Trophoblast cell (in vitro differentiated cells and primary cell): ENCODE measurements around the gene KBTBD7.
A peak's percentile ranks its signal among the peaks of the same experiment; 100 is the strongest.

ENCODE experiments used
- DNase-seq, 2 donors: peaks; one replicate each; pipeline ENCODE4 v3.0.0-alpha.2; 2016
- H2AFZ ChIP-seq: 2 replicates; pipeline ENCODE4 v1.6.1; 2013; ENCODE audit warnings: low read length, moderate library complexity, mild to moderate bottlenecking; ENCODE audit not compliant: insufficient read depth, poor library complexity
- H2AK5ac ChIP-seq: 2 replicates; pipeline ENCODE4 v1.6.1; 2013; ENCODE audit warnings: mild to moderate bottlenecking, low read length
- H2BK120ac ChIP-seq: 2 replicates; pipeline ENCODE4 v1.6.1; 2013; ENCODE audit warnings: low read length, mild to moderate bottlenecking, moderate library complexity; ENCODE audit not compliant: insufficient read depth, poor library complexity
- H2BK12ac ChIP-seq: 2 replicates; pipeline ENCODE4 v1.6.1; 2013; ENCODE audit warnings: mild to moderate bottlenecking, low read length, moderate library complexity
- H2BK5ac ChIP-seq: 2 replicates; pipeline ENCODE4 v1.6.1; 2013; ENCODE audit warnings: low read length, low read depth, moderate library complexity, mild to moderate bottlenecking; ENCODE audit not compliant: poor library complexity
- H3K14ac ChIP-seq: 2 replicates; pipeline ENCODE4 v1.6.1; 2013; ENCODE audit warnings: mild to moderate bottlenecking, low read length
- H3K18ac ChIP-seq: 2 replicates; pipeline ENCODE4 v1.6.1; 2013; ENCODE audit warnings: mild to moderate bottlenecking, low read length
- H3K23ac ChIP-seq: 2 replicates; pipeline ENCODE4 v1.6.1; 2013; ENCODE audit warnings: low read length
- H3K27ac ChIP-seq: 2 replicates; pipeline ENCODE4 v1.5.1; 2013; ENCODE audit warnings: low read depth, mild to moderate bottlenecking, inconsistent platforms, low read length, moderate library complexity
- H3K27me3 ChIP-seq: 2 replicates; pipeline ENCODE4 v1.6.1; 2013; ENCODE audit warnings: inconsistent platforms, mild to moderate bottlenecking, low read length, moderate library complexity; ENCODE audit not compliant: insufficient read depth
- H3K36me3 ChIP-seq, 2 experiments: 1 replicate in 1 of 2; 2 replicates in 1 of 2; pipeline ENCODE4 v1.6.1; 2013; ENCODE audit warnings: low read length in 2 of 2, mild to moderate bottlenecking in 2 of 2, moderate library complexity in 1 of 2; ENCODE audit not compliant: insufficient read depth in 2 of 2, control insufficient read depth in 1 of 2
- H3K4ac ChIP-seq: 2 replicates; pipeline ENCODE4 v1.6.1; 2013; ENCODE audit warnings: low read depth, mild to moderate bottlenecking, low read length, moderate library complexity
- H3K4me1 ChIP-seq, 2 experiments: 1 replicate in 1 of 2; 2 replicates in 1 of 2; pipeline ENCODE4 v1.6.1; 2013; ENCODE audit warnings: low read length in 2 of 2, mild to moderate bottlenecking in 2 of 2, moderate library complexity in 1 of 2; ENCODE audit not compliant: insufficient read depth in 2 of 2, control insufficient read depth in 1 of 2
- H3K4me2 ChIP-seq: 2 replicates; pipeline ENCODE4 v1.6.1; 2013; ENCODE audit warnings: inconsistent platforms, mild to moderate bottlenecking, low read length, moderate library complexity
- H3K4me3 ChIP-seq: 2 replicates; pipeline ENCODE4 v1.5.1; 2013; ENCODE audit warnings: mild to moderate bottlenecking, low read depth, low read length, inconsistent platforms
- H3K79me1 ChIP-seq: one replicate; pipeline ENCODE4 v1.6.1; 2013; ENCODE audit warnings: low read length
- H3K79me2 ChIP-seq: 2 replicates; pipeline ENCODE4 v1.6.1; 2013; ENCODE audit warnings: low read length, mild to moderate bottlenecking; ENCODE audit not compliant: control insufficient read depth, insufficient read depth, poor library complexity
- H3K9ac ChIP-seq: 2 replicates; pipeline ENCODE4 v1.6.1; 2013; ENCODE audit warnings: mild to moderate bottlenecking, low read length
- H3K9me3 ChIP-seq: 2 replicates; pipeline ENCODE4 v1.6.1; 2013; ENCODE audit warnings: low read depth, mild to moderate bottlenecking, control low read depth, inconsistent platforms, low read length; ENCODE audit not compliant: insufficient read depth
- H4K12ac ChIP-seq: 2 replicates; pipeline ENCODE4 v1.6.1; 2013; ENCODE audit warnings: low read depth, mild to moderate bottlenecking, low read length, moderate library complexity
- H4K8ac ChIP-seq: 2 replicates; pipeline ENCODE4 v1.6.1; 2013; ENCODE audit warnings: low read depth, mild to moderate bottlenecking, low read length, moderate library complexity
- H4K91ac ChIP-seq: one replicate; pipeline ENCODE4 v1.6.1; 2013; ENCODE audit warnings: low read depth, mild to moderate bottlenecking, low read length, moderate library complexity
- WGBS: extraction: QIAGEN DNeasy Blood & Tissue Kit; methylation state at CpG from one replicate; pipeline ENCODE4 v1.1.7; 2013; ENCODE audit warnings: missing lambda C conversion rate; ENCODE audit not compliant: insufficient read length, insufficient coverage; ENCODE audit errors: extremely low coverage; 5-methylcytosine and 5-hydroxymethylcytosine counted together

KBTBD7 gene

GRCh38 chr13:41145136-41145908 lies 49.0 kb downstream of the KBTBD7 start:
- no peaks in the 10 kb centered on the region for H3K79me1 ChIP-seq
- H3K79me2 ChIP-seq, result no peaks in the 10 kb centered on the region
- no peak overlapping the region for H4K8ac ChIP-seq
- no peak overlapping the region for H2BK12ac ChIP-seq
- peak overlapping the region; percentile 14 for H3K4me3 ChIP-seq
- H4K91ac ChIP-seq, result peak overlapping the region; percentile 14
- H3K18ac ChIP-seq, result no peak overlapping the region
- no peak overlapping the region for H4K12ac ChIP-seq
- H3K27me3 ChIP-seq, result no peaks in the 10 kb centered on the region
- H3K4me1 ChIP-seq, result no peaks in the 10 kb centered on the region
- H2AK5ac ChIP-seq, result no peak overlapping the region
- no CpG with 5 or more reads among the region's 4 CpGs for WGBS
- H3K4ac ChIP-seq, result no peak overlapping the region
- no peak overlapping the region for H3K14ac ChIP-seq
- no peak overlapping the region for H3K27ac ChIP-seq
- no peaks in the 10 kb centered on the region for H3K36me3 ChIP-seq
- H3K9me3 ChIP-seq, result peaks cover 12% of the 10 kb centered on the region
- no peak overlapping the region for H2AFZ ChIP-seq
- H3K9ac ChIP-seq, result no peak overlapping the region
- no peak overlapping the region for H2BK120ac ChIP-seq
- no peak overlapping the region for H3K23ac ChIP-seq
- H3K4me2 ChIP-seq, result no peak overlapping the region
- H2BK5ac ChIP-seq, result no peak overlapping the region
- peak; percentile 36 to 94 for DNase-seq

DNA sequence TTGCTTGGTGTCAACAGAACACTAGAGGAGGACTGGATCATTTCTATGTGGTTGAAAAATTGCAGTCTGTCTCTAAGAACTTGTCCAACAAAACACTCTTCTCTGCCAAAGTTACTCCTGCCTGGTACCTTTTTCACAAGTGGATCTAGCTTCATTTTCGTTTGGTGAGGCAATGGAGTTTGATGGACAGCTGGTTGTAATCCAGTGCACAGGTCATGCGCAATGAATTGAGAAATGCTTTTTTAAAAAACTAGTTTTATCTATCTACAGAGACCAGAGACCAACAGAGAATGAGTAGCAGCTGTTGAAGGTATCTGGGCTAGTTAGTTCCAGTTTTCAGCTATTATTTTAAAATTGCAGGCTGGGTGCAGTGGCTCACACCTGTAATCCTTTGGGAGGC lies 49.8 kb downstream of the KBTBD7 start:
- Histone ChIP-seq H2AK5ac (no peak overlapping the region), H3K18ac (no peak overlapping the region), H3K4me1 (no peaks in the 10 kb centered on the region), H3K23ac (no peak overlapping the region), H3K79me1 (no peaks in the 10 kb centered on the region), H4K8ac (no peak overlapping the region), H3K9ac (no peak overlapping the region), H3K4ac (no peak overlapping the region), H3K9me3 (peaks cover 8% of the 10 kb centered on the region), H4K12ac (no peak overlapping the region), H3K14ac (no peak overlapping the region), H3K79me2 (no peaks in the 10 kb centered on the region), H3K36me3 (no peaks in the 10 kb centered on the region), H2BK120ac (no peak overlapping the region), H3K27me3 (no peaks in the 10 kb centered on the region), H3K27ac (no peak overlapping the region), H2BK5ac (no peak overlapping the region), H3K4me2 (no peak overlapping the region), H2AFZ (no peak overlapping the region), H2BK12ac (no peak overlapping the region), H4K91ac (peak overlapping the region; percentile 14), H3K4me3 (no peak overlapping the region)
- no CpG with 5 or more reads among the region's 2 CpGs for WGBS
- peak; percentile 62 to 86 for DNase-seq
